Keratinocyte (primary cell): ENCODE measurements around the gene KIF3C. TPM values are rescaled to one million over a fixed set of nuclear protein-coding genes. Genes with fewer than 3 reads are reported as not detected.
"Not testable (repeated sequence)": the region's sequence is repeated elsewhere in the genome, so short reads cannot be mapped to it uniquely, and the experiment has no call there.

Experiments
- DNase-seq: peaks from one replicate; pipeline ENCODE4 v3.0.0-alpha.2; 2011; ENCODE audit warnings: low read depth, missing footprints, low spot score
- FAIRE-seq: peaks from 2 replicates; lab custom pipeline; 2011; peaks lifted over from hg19 to GRCh38; lab: Jason Lieb, UNC
- H2AFZ ChIP-seq: 2 replicates; pipeline ENCODE4 v1.6.0; 2012; ENCODE audit warnings: low read length, control low read depth, inconsistent platforms; ENCODE audit not compliant: control insufficient read depth
- H3K27ac ChIP-seq: 2 replicates; pipeline ENCODE4 v1.5.1; 2011; ENCODE audit warnings: low read length; ENCODE audit not compliant: control insufficient read depth, insufficient read depth
- H3K27me3 ChIP-seq: 3 replicates; pipeline ENCODE4 v1.6.0; 2011; ENCODE audit warnings: low read length; ENCODE audit not compliant: control insufficient read depth, insufficient read depth; ENCODE audit errors: extremely low read depth
- H3K36me3 ChIP-seq, 2 experiments: 2 replicates in 1 of 2; 3 replicates in 1 of 2; pipeline ENCODE4 v1.5.1; 2011; ENCODE audit warnings: low read length in 2 of 2, mild to moderate bottlenecking in 1 of 2; ENCODE audit not compliant: control insufficient read depth in 2 of 2, insufficient read depth in 2 of 2; ENCODE audit errors: extremely low read depth in 1 of 2
- H3K4me1 ChIP-seq: 3 replicates; pipeline ENCODE4 v1.5.1; 2011; ENCODE audit warnings: low read length; ENCODE audit not compliant: control insufficient read depth, insufficient read depth; ENCODE audit errors: extremely low read depth
- H3K4me2 ChIP-seq: 3 replicates; pipeline ENCODE4 v1.6.0; 2011; ENCODE audit warnings: low read depth, low read length; ENCODE audit not compliant: control insufficient read depth, insufficient read depth; ENCODE audit errors: extremely low read depth
- H3K4me3 ChIP-seq, 3 experiments: fragments of 200-600 bp in 1 of 3; sonication (generic) in 1 of 3; 2 replicates in 2 of 3; 3 replicates in 1 of 3; pipeline ENCODE4 v1.5.1; 2011 to 2016; ENCODE audit warnings: low read length in 3 of 3, mild to moderate bottlenecking in 3 of 3, control low read depth in 2 of 3, inconsistent platforms in 1 of 3, low read depth in 1 of 3, mixed read lengths in 1 of 3, mixed run types in 1 of 3, moderate library complexity in 1 of 3; ENCODE audit not compliant: control insufficient read depth in 2 of 3, insufficient read depth in 2 of 3; ENCODE audit errors: extremely low read depth in 1 of 3
- H3K79me2 ChIP-seq: 2 replicates; pipeline ENCODE4 v1.6.0; 2012; ENCODE audit warnings: low read length; ENCODE audit not compliant: control insufficient read depth, insufficient read depth
- H3K9ac ChIP-seq: 3 replicates; pipeline ENCODE4 v1.6.0; 2011; ENCODE audit warnings: low read length; ENCODE audit not compliant: control insufficient read depth, insufficient read depth; ENCODE audit errors: extremely low read depth
- H3K9me1 ChIP-seq: 3 replicates; pipeline ENCODE4 v1.6.0; 2011; ENCODE audit warnings: low read length; ENCODE audit not compliant: control insufficient read depth, insufficient read depth; ENCODE audit errors: extremely low read depth
- H3K9me3 ChIP-seq: 2 replicates; pipeline ENCODE4 v1.5.1; 2012; ENCODE audit warnings: low read depth, low read length; ENCODE audit not compliant: control insufficient read depth
- H4K20me1 ChIP-seq: 3 replicates; pipeline ENCODE4 v1.6.0; 2011; ENCODE audit warnings: low read length; ENCODE audit not compliant: control insufficient read depth, insufficient read depth; ENCODE audit errors: extremely low read depth
- EZH2 ChIP-seq: IDR thresholded peaks from one replicate; pipeline ENCODE4 v1.6.1; 2012; ENCODE audit warnings: inconsistent platforms, mild to moderate bottlenecking, low read length, moderate library complexity
- dilution Hi-C: fragments of 300-500 bp; cut with MboI; formaldehyde crosslinking; loops from one replicate; pipeline ENCODE4 v1.7.0; 2020; ENCODE audit warnings: low sequenced_read_pairs; ENCODE audit not compliant: extremely low pct_ligation_motif_present
- polyA plus RNA-seq, 5 experiments: library from polyadenylated mRNA; depleted of rRNA in 3 of 5; stranded (reverse) in 3 of 5; stranded (forward) in 1 of 5; unstranded in 1 of 5; fragments of >200 nt; gene quantifications; 1 replicate in 1 of 5; 2 replicates in 3 of 5; 3 replicates in 1 of 5; pipeline versions ENCODE4 v1.2.1 to v1.2.3, GENCODE V29; 2011 to 2012; ENCODE audit warnings: missing spikeins in 2 of 5, low read depth in 1 of 5, low replicate concordance in 1 of 5
- TF ChIP-seq, protein P1 (sequence below), 3 experiments: IDR thresholded peaks in 1 of 3; conservative IDR thresholded peaks in 1 of 3; optimal IDR thresholded peaks in 1 of 3; 2 replicates in 2 of 3; 3 replicates in 1 of 3; pipeline versions ENCODE3 to v1.5.1; 2011; ENCODE audit warnings: low read length in 3 of 3, mild to moderate bottlenecking in 3 of 3, moderate library complexity in 2 of 3, control low read depth in 1 of 3, inconsistent platforms in 1 of 3; ENCODE audit not compliant: insufficient read depth in 2 of 3; ENCODE audit errors: extremely low read depth in 1 of 3

Gene KIF3C
- polyA plus RNA-seq, 1 donor (not counting 4 experiments of a cell fraction or from before 2014, with no cell fraction given), result 6.5 TPM

GRCh38 chr2:25913696-25913973, 68.7 kb downstream of the KIF3C start:
- DNase-seq, H3K4me3 ChIP-seq, H3K27ac ChIP-seq, H3K4me1 ChIP-seq, H4K20me1 ChIP-seq, FAIRE-seq, H3K27me3 ChIP-seq, H3K36me3 ChIP-seq, H3K9me3 ChIP-seq, H3K9ac ChIP-seq, H2AFZ ChIP-seq, H3K9me1 ChIP-seq, dilution Hi-C loops, H3K79me2 ChIP-seq: not testable (repeated sequence)
- peak overlapping the region; percentile 25 for H3K4me2 ChIP-seq

DNA sequence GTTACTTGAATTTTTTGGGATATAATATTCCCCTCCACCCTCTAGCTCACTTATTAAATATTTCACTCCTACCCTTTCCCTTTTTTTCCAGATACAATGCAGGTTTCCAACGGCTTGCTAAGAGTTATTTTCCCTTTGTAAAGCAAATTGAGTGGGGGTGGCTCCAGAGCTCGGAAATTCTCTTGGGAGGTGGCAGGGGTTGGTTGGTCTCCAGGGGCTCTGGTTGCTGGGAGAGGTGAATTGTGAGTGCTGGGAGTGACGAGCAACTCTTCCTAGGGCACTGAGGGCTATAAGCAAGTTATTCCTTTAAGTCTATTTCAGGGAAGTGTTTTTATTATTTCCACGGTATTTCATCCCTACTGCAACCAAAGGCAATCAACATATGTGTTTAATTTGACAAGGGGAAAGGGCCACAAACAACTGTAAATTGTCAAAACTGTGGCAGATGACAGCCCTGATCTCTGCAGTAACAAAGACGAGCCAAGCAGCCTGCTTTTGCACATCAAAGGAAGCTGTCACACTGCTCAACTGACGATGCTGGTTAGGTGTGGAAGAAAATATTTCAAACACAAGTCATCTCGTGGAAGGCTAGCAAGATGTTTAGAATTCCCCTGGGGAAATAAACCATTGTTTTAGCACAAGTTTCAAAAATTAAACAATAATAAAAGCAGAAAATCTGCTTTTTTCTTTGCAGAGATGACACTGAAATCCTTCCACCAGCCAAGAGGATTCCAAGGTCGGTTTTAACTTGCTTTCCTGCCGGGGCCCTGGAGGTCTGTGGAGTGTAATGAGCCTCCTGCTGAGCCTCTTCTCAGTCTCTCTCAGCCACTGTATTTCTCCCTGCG, 69.2 kb downstream of the KIF3C start:
- no peaks in the 10 kb centered on the region for H3K9me1 ChIP-seq
- FAIRE-seq (peak; percentile 44), DNase-seq (no peak)
- no peaks in the 10 kb centered on the region for H3K4me1 ChIP-seq
- no peaks in the 10 kb centered on the region for H3K27me3 ChIP-seq
- no peak overlapping the region for H3K9ac ChIP-seq
- no peaks in the 10 kb centered on the region for H3K9me3 ChIP-seq
- no peaks in the 10 kb centered on the region for H3K79me2 ChIP-seq
- H4K20me1 ChIP-seq, result no peaks in the 10 kb centered on the region
- no peak overlapping the region for H3K4me3 ChIP-seq
- no peak overlapping the region for H3K27ac ChIP-seq
- H2AFZ ChIP-seq, result peak overlapping the region; percentile 34
- no peaks in the 10 kb centered on the region for H3K36me3 ChIP-seq
- dilution Hi-C loops, result no loop called here
- TF ChIP-seq, protein P1, sequence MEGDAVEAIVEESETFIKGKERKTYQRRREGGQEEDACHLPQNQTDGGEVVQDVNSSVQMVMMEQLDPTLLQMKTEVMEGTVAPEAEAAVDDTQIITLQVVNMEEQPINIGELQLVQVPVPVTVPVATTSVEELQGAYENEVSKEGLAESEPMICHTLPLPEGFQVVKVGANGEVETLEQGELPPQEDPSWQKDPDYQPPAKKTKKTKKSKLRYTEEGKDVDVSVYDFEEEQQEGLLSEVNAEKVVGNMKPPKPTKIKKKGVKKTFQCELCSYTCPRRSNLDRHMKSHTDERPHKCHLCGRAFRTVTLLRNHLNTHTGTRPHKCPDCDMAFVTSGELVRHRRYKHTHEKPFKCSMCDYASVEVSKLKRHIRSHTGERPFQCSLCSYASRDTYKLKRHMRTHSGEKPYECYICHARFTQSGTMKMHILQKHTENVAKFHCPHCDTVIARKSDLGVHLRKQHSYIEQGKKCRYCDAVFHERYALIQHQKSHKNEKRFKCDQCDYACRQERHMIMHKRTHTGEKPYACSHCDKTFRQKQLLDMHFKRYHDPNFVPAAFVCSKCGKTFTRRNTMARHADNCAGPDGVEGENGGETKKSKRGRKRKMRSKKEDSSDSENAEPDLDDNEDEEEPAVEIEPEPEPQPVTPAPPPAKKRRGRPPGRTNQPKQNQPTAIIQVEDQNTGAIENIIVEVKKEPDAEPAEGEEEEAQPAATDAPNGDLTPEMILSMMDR (optimal IDR thresholded peaks at IDR 0.05 in 1 of 3, IDR thresholded peaks at IDR 0.05 in 1 of 3, conservative IDR thresholded peaks at IDR 0.05 in 1 of 3; ENCODE audit: extremely low read depth in 1 of 3, insufficient read depth in 2 of 3, low read length in 3 of 3), result no peak
- no peak for TF ChIP-seq EZH2
- peak overlapping the region; percentile 25 for H3K4me2 ChIP-seq

GRCh38 chr2:25909574-25909973, 72.7 kb downstream of the KIF3C start:
- H3K9me1 ChIP-seq, H3K79me2 ChIP-seq, H3K4me3 ChIP-seq, FAIRE-seq, H3K27ac ChIP-seq, H3K9ac ChIP-seq, H4K20me1 ChIP-seq, H3K27me3 ChIP-seq, DNase-seq, H3K4me2 ChIP-seq, H3K4me1 ChIP-seq, H2AFZ ChIP-seq, dilution Hi-C loops, H3K36me3 ChIP-seq, H3K9me3 ChIP-seq: not testable (repeated sequence)
